ENCODE measurements around the gene CBX8.

GRCh38 chr17:79742589-79742918 lies 54.3 kb downstream of the CBX8 start:
- TF ChIP-seq CTCF (IDR thresholded peaks at IDR 0.05; ENCODE audit: poor library complexity) (no peak), EZH2phosphoT487 (IDR thresholded peaks at IDR 0.05; ENCODE audit: low read depth, severe bottlenecking, unreplicated experiment) (no peak), EZH2 (IDR thresholded peaks at IDR 0.05; ENCODE audit: borderline replicate concordance) (no peak)
